ENCODE measurements around the gene RALGPS1.

DNA sequence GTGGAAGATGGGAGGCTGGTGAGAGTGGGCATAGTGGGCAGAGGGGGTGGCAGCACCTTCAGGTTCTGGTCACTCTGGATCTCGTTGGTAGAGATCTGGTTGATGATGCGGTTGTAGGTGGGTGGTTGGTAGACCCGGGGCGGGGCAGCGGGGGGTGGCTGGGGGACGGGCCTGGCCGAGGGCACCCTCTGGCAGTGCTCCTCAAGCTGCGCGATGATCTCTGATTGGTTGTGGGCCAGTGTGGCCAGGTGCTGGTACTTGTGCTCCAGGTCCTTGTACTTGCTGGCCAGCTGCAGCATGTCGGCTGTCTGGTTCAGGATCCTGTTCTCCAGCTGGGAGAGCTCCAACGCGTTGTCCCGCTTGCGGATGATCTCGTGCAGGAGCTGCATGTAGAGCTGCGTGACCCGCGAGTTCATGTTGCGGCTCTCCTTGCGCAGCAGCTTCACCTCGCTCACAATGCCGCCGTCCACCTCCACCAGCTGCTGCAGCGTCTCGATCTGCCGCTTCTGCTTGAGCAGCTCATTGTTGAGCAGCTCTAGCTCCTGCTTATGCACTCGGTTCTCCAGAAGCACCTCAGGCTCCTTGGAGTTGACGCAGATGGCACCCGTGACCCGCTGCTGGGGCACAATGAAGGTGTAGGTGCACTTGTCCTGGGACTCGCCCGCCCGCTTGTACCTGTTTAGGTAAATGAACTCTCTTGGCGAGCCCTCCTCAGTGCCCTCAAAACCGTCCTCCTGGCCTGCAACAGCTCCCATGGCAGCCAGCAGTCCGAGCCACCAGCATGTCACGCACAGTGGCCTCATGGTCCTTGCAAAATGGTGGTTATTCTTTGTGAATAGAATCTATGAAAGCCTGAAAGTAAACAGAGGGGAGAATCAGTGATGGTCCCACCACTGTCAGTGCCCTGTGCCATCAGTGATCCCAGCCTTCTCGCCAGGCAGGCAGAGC is 193.6 kb downstream of the RALGPS1 start:
- TF ChIP-seq, protein P1, sequence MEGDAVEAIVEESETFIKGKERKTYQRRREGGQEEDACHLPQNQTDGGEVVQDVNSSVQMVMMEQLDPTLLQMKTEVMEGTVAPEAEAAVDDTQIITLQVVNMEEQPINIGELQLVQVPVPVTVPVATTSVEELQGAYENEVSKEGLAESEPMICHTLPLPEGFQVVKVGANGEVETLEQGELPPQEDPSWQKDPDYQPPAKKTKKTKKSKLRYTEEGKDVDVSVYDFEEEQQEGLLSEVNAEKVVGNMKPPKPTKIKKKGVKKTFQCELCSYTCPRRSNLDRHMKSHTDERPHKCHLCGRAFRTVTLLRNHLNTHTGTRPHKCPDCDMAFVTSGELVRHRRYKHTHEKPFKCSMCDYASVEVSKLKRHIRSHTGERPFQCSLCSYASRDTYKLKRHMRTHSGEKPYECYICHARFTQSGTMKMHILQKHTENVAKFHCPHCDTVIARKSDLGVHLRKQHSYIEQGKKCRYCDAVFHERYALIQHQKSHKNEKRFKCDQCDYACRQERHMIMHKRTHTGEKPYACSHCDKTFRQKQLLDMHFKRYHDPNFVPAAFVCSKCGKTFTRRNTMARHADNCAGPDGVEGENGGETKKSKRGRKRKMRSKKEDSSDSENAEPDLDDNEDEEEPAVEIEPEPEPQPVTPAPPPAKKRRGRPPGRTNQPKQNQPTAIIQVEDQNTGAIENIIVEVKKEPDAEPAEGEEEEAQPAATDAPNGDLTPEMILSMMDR (IDR thresholded peaks at IDR 0.05) = no peak
- TF ChIP-seq EZH2 (IDR thresholded peaks at IDR 0.05) (no peak), EZH2phosphoT487 (IDR thresholded peaks at IDR 0.05) (no peak)
